Effector memory CD8-positive, alpha-beta T cell (primary cell): ENCODE measurements around the gene TP73.
"Not testable (repeated sequence)": the region's sequence is repeated elsewhere in the genome, so short reads cannot be mapped to it uniquely, and the experiment has no call there.

Experiments used
- ATAC-seq: fragments of 150-1000 bp; cut with Tn5 transposase; replicated peaks from 2 replicates; pipeline ENCODE4 v1.10.0; 2021; ENCODE audit warnings: mild to moderate bottlenecking, moderate library complexity
- DNase-seq, 3 experiments: peaks; one replicate each; pipeline ENCODE4 v3.0.0; 2021
- H3K27ac Mint-ChIP-seq, 2 donors: one replicate each; pipeline ENCODE4 v1.8.0; 2022; ENCODE audit warnings: mild to moderate bottlenecking in 2 of 2, mixed read lengths in 2 of 2, moderate library complexity in 2 of 2
- H3K27me3 Mint-ChIP-seq, 2 donors: one replicate each; pipeline ENCODE4 v1.8.0; 2022; ENCODE audit warnings: mixed read lengths in 2 of 2
- H3K36me3 Mint-ChIP-seq: one replicate; pipeline ENCODE4 v1.8.0; 2022; ENCODE audit warnings: mild to moderate bottlenecking, moderate library complexity, mixed read lengths; ENCODE audit not compliant: insufficient read depth
- H3K4me1 Mint-ChIP-seq, 2 donors: one replicate each; pipeline ENCODE4 v1.8.0; 2022; ENCODE audit warnings: low read depth in 2 of 2, mixed read lengths in 2 of 2
- H3K4me3 Mint-ChIP-seq, 2 donors: one replicate each; pipeline ENCODE4 v1.8.0; 2022; ENCODE audit warnings: mild to moderate bottlenecking in 2 of 2, mixed read lengths in 2 of 2, moderate library complexity in 2 of 2
- H3K9me3 Mint-ChIP-seq, 2 donors: one replicate each; pipeline ENCODE4 v1.8.0; 2022; ENCODE audit warnings: mixed read lengths in 2 of 2

TP73 gene

GRCh38 chr1:3611170-3612019, 40.9 kb upstream of the TP73 start, which contains the start of gene MEGF6:
Gene MEGF6 (minus strand): TSS chr1:3611508. CDS start chr1:3611268, 240 bp downstream.
- peak within 1 kb of the TSS; percentile 80 to 87 for H3K4me3 Mint-ChIP-seq
- H3K27ac Mint-ChIP-seq: peak within 1 kb of the TSS in 1 of 2 donors; percentile 71
- H3K36me3 Mint-ChIP-seq: no peaks in the 10 kb centered on the region
- H3K4me1 Mint-ChIP-seq: peaks cover 7 to 9% of the 10 kb centered on the region in 2 donors
- H3K27me3 Mint-ChIP-seq: peaks cover 7 to 26% of the 10 kb centered on the region in 2 donors
- no peaks in the 10 kb centered on the region for H3K9me3 Mint-ChIP-seq
- ATAC-seq (peak; percentile 68), DNase-seq (peak in 1 of 3 experiments; percentile 21)

- H3K27ac Mint-ChIP-seq: peak overlapping the region in 1 of 2 donors; percentile 71
- H3K4me1 Mint-ChIP-seq: peaks cover 7 to 9% of the 10 kb centered on the region in 2 donors
- peaks cover 7 to 26% of the 10 kb centered on the region in 2 donors for H3K27me3 Mint-ChIP-seq
- no peaks in the 10 kb centered on the region for H3K36me3 Mint-ChIP-seq
- DNase-seq: no peak
- no peaks in the 10 kb centered on the region for H3K9me3 Mint-ChIP-seq
- peak; percentile 23 for ATAC-seq
- H3K4me3 Mint-ChIP-seq: peak overlapping the region; percentile 80 to 87
These were observed 40.2 kb upstream of the TP73 start for GRCh38 chr1:3612123-3612522.

- Mint-ChIP-seq H3K27me3 (peaks cover 7 to 26% of the 10 kb centered on the region in 2 donors), H3K4me1 (peaks cover 14 to 16% of the 10 kb centered on the region in 2 donors), H3K27ac (no peak overlapping the region), H3K36me3 (no peaks in the 10 kb centered on the region), H3K9me3 (no peaks in the 10 kb centered on the region), H3K4me3 (no peak overlapping the region)
- no peak for DNase-seq
- ATAC-seq: no peak
These were observed 37.3 kb upstream of the TP73 start for GRCh38 chr1:3614755-3615742.

GRCh38 chr1:3616861-3617260, 35.5 kb upstream of the TP73 start:
- Mint-ChIP-seq H3K4me3 (no peak overlapping the region), H3K27ac (no peak overlapping the region), H3K9me3 (no peaks in the 10 kb centered on the region), H3K36me3 (no peaks in the 10 kb centered on the region), H3K27me3 (peaks cover 7 to 21% of the 10 kb centered on the region in 2 donors), H3K4me1 (peaks cover 16 to 20% of the 10 kb centered on the region in 2 donors)
- no peak for ATAC-seq
- no peak for DNase-seq

- H3K36me3 Mint-ChIP-seq: no peaks in the 10 kb centered on the region
- H3K4me1 Mint-ChIP-seq: peaks cover 18 to 27% of the 10 kb centered on the region in 2 donors
- H3K27ac Mint-ChIP-seq: no peak overlapping the region
- peaks cover 7 to 16% of the 10 kb centered on the region in 2 donors for H3K27me3 Mint-ChIP-seq
- no peak for ATAC-seq
- no peaks in the 10 kb centered on the region for H3K9me3 Mint-ChIP-seq
- no peak overlapping the region for H3K4me3 Mint-ChIP-seq
- no peak for DNase-seq
These were observed 34.4 kb upstream of the TP73 start for GRCh38 chr1:3617806-3618345.

- DNase-seq (no peak), ATAC-seq (no peak)
- no peak overlapping the region for H3K27ac Mint-ChIP-seq
- no peaks in the 10 kb centered on the region for H3K36me3 Mint-ChIP-seq
- no peak overlapping the region for H3K4me3 Mint-ChIP-seq
- no peaks in the 10 kb centered on the region for H3K9me3 Mint-ChIP-seq
- peaks cover 7 to 16% of the 10 kb centered on the region in 2 donors for H3K27me3 Mint-ChIP-seq
- peaks cover 24 to 33% of the 10 kb centered on the region in 2 donors for H3K4me1 Mint-ChIP-seq
These were observed 33.8 kb upstream of the TP73 start for GRCh38 chr1:3618531-3618880.

GRCh38 chr1:3618881-3619671, 33.2 kb upstream of the TP73 start:
- Mint-ChIP-seq H3K4me1 (peaks cover 30 to 39% of the 10 kb centered on the region in 2 donors), H3K36me3 (no peaks in the 10 kb centered on the region), H3K27me3 (peaks cover 7 to 16% of the 10 kb centered on the region in 2 donors), H3K9me3 (no peaks in the 10 kb centered on the region), H3K4me3 (no peak overlapping the region), H3K27ac (no peak overlapping the region)
- DNase-seq: peak; percentile 77 to 80 (median 79)
- peak; percentile 93 for ATAC-seq

- Mint-ChIP-seq H3K27ac (no peak overlapping the region), H3K36me3 (peaks cover 14% of the 10 kb centered on the region), H3K4me1 (peaks cover 36 to 47% of the 10 kb centered on the region in 2 donors), H3K9me3 (no peaks in the 10 kb centered on the region), H3K27me3 (peaks cover 0 to 4% of the 10 kb centered on the region in 2 donors), H3K4me3 (no peak overlapping the region)
- ATAC-seq: no peak
- no peak for DNase-seq
These were observed 31.6 kb upstream of the TP73 start for GRCh38 chr1:3620708-3621107.

- H3K27me3 Mint-ChIP-seq, H3K4me3 Mint-ChIP-seq, H3K9me3 Mint-ChIP-seq, H3K27ac Mint-ChIP-seq, ATAC-seq, DNase-seq: not testable (repeated sequence)
- Mint-ChIP-seq H3K4me1 (peaks cover 36 to 52% of the 10 kb centered on the region in 2 donors), H3K36me3 (peaks cover 20% of the 10 kb centered on the region)
These were observed 31.1 kb upstream of the TP73 start for GRCh38 chr1:3621151-3621671.

GRCh38 chr1:3622102-3622501, 30.2 kb upstream of the TP73 start:
- DNase-seq, ATAC-seq, H3K9me3 Mint-ChIP-seq, H3K27me3 Mint-ChIP-seq: not testable (repeated sequence)
- Mint-ChIP-seq H3K27ac (peak overlapping the region; percentile 19 to 96), H3K4me3 (peak overlapping the region in 1 of 2 donors; percentile 98), H3K36me3 (peaks cover 28% of the 10 kb centered on the region), H3K4me1 (peaks cover 36 to 54% of the 10 kb centered on the region in 2 donors)

- DNase-seq: no peak
- peaks cover 36% of the 10 kb centered on the region for H3K36me3 Mint-ChIP-seq
- peaks cover 36 to 54% of the 10 kb centered on the region in 2 donors for H3K4me1 Mint-ChIP-seq
- H3K4me3 Mint-ChIP-seq: peak overlapping the region; percentile 98
- no peak for ATAC-seq
- no peaks in the 10 kb centered on the region for H3K27me3 Mint-ChIP-seq
- H3K9me3 Mint-ChIP-seq: no peaks in the 10 kb centered on the region
- peak overlapping the region; percentile 96 to 97 for H3K27ac Mint-ChIP-seq
These were observed 28.7 kb upstream of the TP73 start for GRCh38 chr1:3623441-3624199.
